PC-9 (cell line): ENCODE measurements around the gene CAP2. TPM values are rescaled to one million over a fixed set of nuclear protein-coding genes. Genes with fewer than 3 reads are reported as not detected.

Experiments
- BruUV-seq: library from RNA; stranded (reverse); fragments of 400-500 nt; replicated peaks from 2 replicates; lab custom pipeline; 2021; lab: Mats Ljungman, UMichigan
- CTCF ChIA-PET: fragments of 300-600 bp; sonication (Branson Sonifier 250); formaldehyde crosslinking; loops from one replicate; lab custom pipeline; 2022; ENCODE audit warnings: antibody characterized with exemption; lab: Charles Lee
- POLR2A ChIA-PET: fragments of 300-600 bp; sonication (Branson Sonifier 250); formaldehyde crosslinking; loops from one replicate; lab custom pipeline; 2022; ENCODE audit warnings: antibody characterized with exemption; ENCODE audit not compliant: unreplicated experiment; lab: Charles Lee
- DNase-seq, 2 experiments: peaks; one replicate each; pipeline versions ENCODE4 v3.0.0 to v3.0.0-alpha.2; 2015 to 2022; ENCODE audit warnings: mixed read lengths in 1 of 2
- H2AFZ ChIP-seq: fragments of 200-600 bp; sonication (generic); 2 replicates; pipeline ENCODE4 v1.8.1; 2017; ENCODE audit warnings: antibody characterized with exemption
- H3F3A ChIP-seq: fragments of 200-600 bp; sonication (generic); 2 replicates; pipeline ENCODE4 v1.8.1; 2017; ENCODE audit warnings: antibody characterized with exemption, mild to moderate bottlenecking, low read depth; ENCODE audit not compliant: insufficient read depth
- H3K27ac ChIP-seq: fragments of 200-600 bp; sonication (generic); 2 replicates; pipeline ENCODE4 v1.6.1; 2016; ENCODE audit warnings: mixed run types
- H3K27me3 ChIP-seq: fragments of 200-600 bp; sonication (generic); 2 replicates; pipeline ENCODE4 v1.6.1; 2016; ENCODE audit warnings: low read depth, mixed run types; ENCODE audit not compliant: insufficient read depth
- H3K36me3 ChIP-seq: fragments of 200-600 bp; sonication (generic); 2 replicates; pipeline ENCODE4 v1.6.1; 2016; ENCODE audit warnings: low read depth, mixed run types
- H3K4me1 ChIP-seq: fragments of 200-600 bp; sonication (generic); replicated peaks from 2 replicates; pipeline ENCODE4 v1.6.1; 2016; ENCODE audit warnings: mixed run types; ENCODE audit not compliant: insufficient read depth
- H3K4me2 ChIP-seq: fragments of 200-600 bp; sonication (generic); 2 replicates; pipeline ENCODE4 v1.6.1; 2017; ENCODE audit warnings: mixed run types
- H3K4me3 ChIP-seq: fragments of 200-600 bp; sonication (generic); 2 replicates; pipeline ENCODE4 v1.6.1; 2016; ENCODE audit warnings: mixed run types
- H3K79me2 ChIP-seq: fragments of 200-600 bp; sonication (generic); 2 replicates; pipeline ENCODE4 v1.6.1; 2017; ENCODE audit warnings: low read depth, mixed run types
- H3K9me2 ChIP-seq: fragments of 200-600 bp; sonication (generic); 2 replicates; pipeline ENCODE4 v1.8.1; 2017; ENCODE audit warnings: mild to moderate bottlenecking; ENCODE audit not compliant: insufficient read depth
- H3K9me3 ChIP-seq: fragments of 200-600 bp; sonication (generic); 2 replicates; pipeline ENCODE4 v1.8.1; 2016; ENCODE audit warnings: low read depth; ENCODE audit not compliant: insufficient read depth
- H4K20me1 ChIP-seq: fragments of 200-600 bp; sonication (generic); 2 replicates; pipeline ENCODE4 v1.8.1; 2017; ENCODE audit not compliant: insufficient read depth
- CTCF ChIP-seq: fragments of 200-600 bp; sonication (generic); conservative IDR thresholded peaks from 2 replicates; pipeline ENCODE4 v1.6.1; 2017; ENCODE audit warnings: mixed run types, antibody characterized with exemption, mild to moderate bottlenecking, moderate library complexity
- EZH2 ChIP-seq: fragments of 200-600 bp; sonication (generic); IDR thresholded peaks from 2 replicates; pipeline ENCODE4 v1.8.0; 2017; ENCODE audit warnings: antibody characterized with exemption, low read depth
- intact Hi-C: fragments of 100-400 bp; cut with micrococcal nuclease; formaldehyde crosslinking; loops from one replicate; pipeline ENCODE4 v1.10.0; 2022; ENCODE audit not compliant: unreplicated experiment
- total RNA-seq: library from RNA; stranded (reverse); gene quantifications from 2 replicates; pipeline ENCODE4 v1.2.3, GENCODE V29; 2021

Gene CAP2
- total RNA-seq, 1 experiment from 2014 or later: 12.0 TPM

- H3K4me3 ChIP-seq: no peak overlapping the region
- no peak for DNase-seq
- H3K9me2 ChIP-seq: no peaks in the 10 kb centered on the region
- TF ChIP-seq CTCF (no peak), EZH2 (no peak)
- no peaks in the 10 kb centered on the region for H3K79me2 ChIP-seq
- BruUV-seq: no TSS peak
- H3K27ac ChIP-seq: no peak overlapping the region
- ChIA-PET CTCF (no interaction called here), POLR2A (no interaction called here)
- intact Hi-C loops: no loop called here
- no peaks in the 10 kb centered on the region for H3F3A ChIP-seq
- no peak overlapping the region for H2AFZ ChIP-seq
- H3K4me1 ChIP-seq: no peaks in the 10 kb centered on the region
- H3K4me2 ChIP-seq: no peak overlapping the region
- H3K9me3 ChIP-seq: no peaks in the 10 kb centered on the region
- no peaks in the 10 kb centered on the region for H3K27me3 ChIP-seq
- H3K36me3 ChIP-seq: no peaks in the 10 kb centered on the region
- H4K20me1 ChIP-seq: no peaks in the 10 kb centered on the region
Observed at GRCh38 chr6:17506531-17506930, 113.1 kb downstream of the CAP2 start.

- Histone ChIP-seq H4K20me1 (no peaks in the 10 kb centered on the region), H3K79me2 (no peaks in the 10 kb centered on the region), H3K9me3 (no peaks in the 10 kb centered on the region), H3F3A (no peaks in the 10 kb centered on the region), H3K4me3 (no peak overlapping the region), H3K36me3 (no peaks in the 10 kb centered on the region), H2AFZ (no peak overlapping the region), H3K27me3 (no peaks in the 10 kb centered on the region), H3K9me2 (no peaks in the 10 kb centered on the region), H3K4me1 (no peaks in the 10 kb centered on the region), H3K4me2 (no peak overlapping the region), H3K27ac (no peak overlapping the region)
- no TSS peak for BruUV-seq
- no peak for DNase-seq
- POLR2A ChIA-PET: no interaction called here
- no peak for TF ChIP-seq CTCF
- no peak for TF ChIP-seq EZH2
- CTCF ChIA-PET: no interaction called here
- intact Hi-C loops: no loop called here
Observed at GRCh38 chr6:17506962-17507361, 113.6 kb downstream of the CAP2 start.

- TF ChIP-seq EZH2 (no peak), CTCF (no peak)
Observed at GRCh38 chr6:17511084-17511483, 117.7 kb downstream of the CAP2 start.

More at GRCh38 chr6:17511084-17511483, 117.7 kb downstream of the CAP2 start:
- no peaks in the 10 kb centered on the region for H3K36me3 ChIP-seq
- H3F3A ChIP-seq: no peaks in the 10 kb centered on the region
- H3K9me3 ChIP-seq: no peaks in the 10 kb centered on the region
- H3K27me3 ChIP-seq: no peaks in the 10 kb centered on the region
- CTCF ChIA-PET: no interaction called here
- H3K27ac ChIP-seq: no peak overlapping the region
- H3K79me2 ChIP-seq: no peaks in the 10 kb centered on the region
- no TSS peak for BruUV-seq
- no peaks in the 10 kb centered on the region for H4K20me1 ChIP-seq
- H3K4me1 ChIP-seq: no peaks in the 10 kb centered on the region
- intact Hi-C loops: no loop called here
- H3K4me3 ChIP-seq: no peak overlapping the region
- H3K4me2 ChIP-seq: no peak overlapping the region
- H3K9me2 ChIP-seq: no peaks in the 10 kb centered on the region
- H2AFZ ChIP-seq: no peak overlapping the region
- DNase-seq: no peak
- POLR2A ChIA-PET: no interaction called here
